HG02642 (cell line): Measurements from ENCODE around the gene MYO7A.

Experiments used
- ATAC-seq: cut with Tn5 transposase; IDR thresholded peaks from one replicate; pipeline ENCODE4 v1.9.1; 2021; ENCODE audit warnings: mild to moderate bottlenecking; ENCODE audit not compliant: unreplicated experiment, poor library complexity

Gene MYO7A

DNA sequence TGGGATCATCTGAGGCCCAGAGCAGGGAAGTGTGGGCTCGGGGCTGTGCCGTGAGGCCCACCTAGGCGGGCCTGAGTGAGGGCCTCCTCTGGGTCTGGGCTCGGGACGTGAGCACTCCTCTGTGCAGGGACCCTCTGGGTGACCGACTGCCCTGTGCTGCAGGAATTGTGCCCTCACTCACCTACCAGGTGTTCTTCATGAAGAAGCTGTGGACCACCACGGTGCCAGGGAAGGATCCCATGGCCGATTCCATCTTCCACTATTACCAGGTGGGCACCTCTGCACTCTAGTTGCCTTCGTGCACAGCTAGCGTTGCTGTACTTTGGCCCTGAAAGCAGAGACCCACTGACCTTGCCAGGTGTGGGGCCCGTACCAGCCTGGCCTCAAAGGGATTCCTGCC is 80.5 kb downstream of the MYO7A start:
- ATAC-seq, result no peak

DNA sequence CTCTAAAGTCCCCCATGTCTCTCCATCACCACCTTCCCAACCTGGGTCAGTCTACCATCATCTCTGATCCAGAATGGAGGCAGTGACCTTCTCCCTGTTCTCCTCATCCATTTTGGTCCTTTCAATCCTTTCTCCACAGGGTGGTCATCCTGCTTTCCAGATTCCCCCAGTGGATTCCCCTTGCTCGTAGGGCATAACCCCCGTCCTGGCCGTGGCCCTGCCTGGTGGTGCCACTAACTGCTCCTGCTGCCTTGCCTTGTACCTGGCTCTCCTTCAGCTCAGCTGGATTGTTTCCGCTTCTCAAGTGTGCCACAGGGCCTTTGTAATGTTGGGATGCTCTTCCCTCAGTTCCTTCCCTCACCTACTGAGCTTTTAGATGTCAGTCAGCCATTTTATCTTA is 81.6 kb downstream of the MYO7A start:
- no peak for ATAC-seq

DNA sequence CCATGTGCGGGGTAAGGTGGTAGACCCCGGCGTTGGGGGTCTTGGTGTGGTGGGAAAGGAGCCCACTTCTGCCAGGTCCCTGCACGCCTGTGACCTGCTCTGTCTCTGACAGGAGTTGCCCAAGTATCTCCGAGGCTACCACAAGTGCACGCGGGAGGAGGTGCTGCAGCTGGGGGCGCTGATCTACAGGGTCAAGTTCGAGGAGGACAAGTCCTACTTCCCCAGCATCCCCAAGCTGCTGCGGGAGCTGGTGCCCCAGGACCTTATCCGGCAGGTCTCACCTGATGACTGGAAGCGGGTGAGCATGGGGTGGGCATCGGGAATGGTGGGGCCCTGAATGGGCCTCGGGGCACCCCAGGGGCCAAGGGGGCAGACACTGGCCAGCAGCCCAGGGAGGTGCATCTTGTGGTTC is 83.0 kb downstream of the MYO7A start:
- ATAC-seq, result no peak

DNA sequence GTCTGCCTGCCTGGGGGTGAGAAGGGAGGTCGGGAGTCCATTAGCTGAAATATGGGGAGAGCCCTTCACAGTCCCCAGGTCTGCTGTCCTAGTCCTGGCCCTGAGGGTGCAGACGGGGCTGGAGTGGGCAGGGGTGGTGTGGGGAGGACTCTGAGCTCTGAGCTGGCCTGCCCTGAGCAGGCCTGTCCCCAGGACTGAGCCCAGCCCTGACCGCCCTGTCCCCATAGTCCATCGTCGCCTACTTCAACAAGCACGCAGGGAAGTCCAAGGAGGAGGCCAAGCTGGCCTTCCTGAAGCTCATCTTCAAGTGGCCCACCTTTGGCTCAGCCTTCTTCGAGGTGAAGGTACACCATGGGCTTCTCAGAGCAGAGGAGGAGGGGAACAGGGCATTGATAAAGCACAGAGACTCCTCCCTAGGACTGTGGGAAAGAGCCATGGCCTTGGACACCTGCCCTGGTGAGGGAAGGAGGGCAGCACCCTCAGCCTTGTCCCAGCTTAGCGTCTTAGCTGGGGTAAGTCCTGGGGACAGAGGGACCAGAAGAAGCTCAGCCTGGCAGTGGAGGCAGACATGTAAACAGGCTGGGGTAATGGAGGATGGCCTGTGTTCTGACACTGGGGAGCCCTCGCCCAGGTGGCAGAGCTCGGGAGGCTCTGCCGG is 83.7 kb downstream of the MYO7A start:
- no peak for ATAC-seq

DNA sequence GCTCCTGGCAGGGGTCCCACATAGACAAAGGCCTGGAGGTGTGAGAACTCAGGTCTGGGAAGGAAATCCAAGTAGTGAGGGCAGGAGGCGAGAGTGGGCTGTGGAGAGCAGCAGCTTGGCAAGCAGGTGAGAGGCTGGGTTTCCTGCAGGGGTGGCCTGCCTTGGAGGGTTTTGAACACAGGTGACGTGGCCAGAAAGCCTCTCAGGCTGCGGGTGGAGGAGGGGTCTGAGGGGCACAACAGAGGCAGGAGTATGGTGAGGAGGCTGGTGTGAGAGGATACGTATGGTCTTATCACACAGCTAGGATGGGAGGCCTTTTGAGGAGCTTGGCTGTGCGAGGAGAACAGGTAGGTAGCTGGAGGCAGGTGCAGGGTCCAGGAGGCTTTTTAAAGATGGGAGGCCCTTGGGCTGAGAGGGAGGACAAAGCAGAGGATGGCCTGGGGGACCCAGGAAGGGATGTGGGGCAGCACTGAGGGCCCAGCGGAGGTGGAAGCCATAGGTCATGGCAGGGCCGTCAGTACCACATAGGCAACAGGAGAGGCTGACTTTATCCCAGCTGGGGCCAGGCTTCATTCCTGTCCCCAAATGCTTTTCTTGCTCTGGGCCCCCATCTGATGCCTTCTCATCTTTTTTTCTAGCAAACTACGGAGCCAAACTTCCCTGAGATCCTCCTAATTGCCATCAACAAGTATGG is 84.4 kb downstream of the MYO7A start:
- no peak for ATAC-seq

DNA sequence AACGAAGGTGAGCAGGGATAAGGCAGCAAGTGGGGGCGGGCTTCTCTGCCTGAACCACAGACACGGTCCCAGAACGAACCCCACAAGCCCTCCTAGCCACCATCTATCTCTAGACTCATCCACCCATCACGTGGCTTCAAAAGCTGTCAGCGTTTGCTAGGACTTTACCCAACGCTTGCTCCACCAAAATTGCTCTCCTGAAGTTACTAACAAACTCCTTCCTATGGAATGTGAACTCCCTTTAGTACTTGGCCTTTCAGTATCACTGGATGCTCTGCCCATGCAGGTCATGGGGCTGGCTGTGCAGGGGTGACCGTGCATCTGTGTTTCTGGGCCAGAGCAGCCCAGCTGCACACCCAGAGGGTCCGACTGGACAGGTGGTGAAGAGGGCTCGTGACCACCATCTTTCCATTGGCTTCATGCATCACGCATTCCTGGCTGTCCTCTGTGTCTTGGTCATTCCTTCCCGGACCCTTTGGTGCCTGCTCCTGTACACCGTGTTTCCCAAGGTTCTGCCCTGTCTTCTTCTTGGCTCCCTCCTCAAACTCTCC is 85.1 kb downstream of the MYO7A start:
- no peak for ATAC-seq

DNA sequence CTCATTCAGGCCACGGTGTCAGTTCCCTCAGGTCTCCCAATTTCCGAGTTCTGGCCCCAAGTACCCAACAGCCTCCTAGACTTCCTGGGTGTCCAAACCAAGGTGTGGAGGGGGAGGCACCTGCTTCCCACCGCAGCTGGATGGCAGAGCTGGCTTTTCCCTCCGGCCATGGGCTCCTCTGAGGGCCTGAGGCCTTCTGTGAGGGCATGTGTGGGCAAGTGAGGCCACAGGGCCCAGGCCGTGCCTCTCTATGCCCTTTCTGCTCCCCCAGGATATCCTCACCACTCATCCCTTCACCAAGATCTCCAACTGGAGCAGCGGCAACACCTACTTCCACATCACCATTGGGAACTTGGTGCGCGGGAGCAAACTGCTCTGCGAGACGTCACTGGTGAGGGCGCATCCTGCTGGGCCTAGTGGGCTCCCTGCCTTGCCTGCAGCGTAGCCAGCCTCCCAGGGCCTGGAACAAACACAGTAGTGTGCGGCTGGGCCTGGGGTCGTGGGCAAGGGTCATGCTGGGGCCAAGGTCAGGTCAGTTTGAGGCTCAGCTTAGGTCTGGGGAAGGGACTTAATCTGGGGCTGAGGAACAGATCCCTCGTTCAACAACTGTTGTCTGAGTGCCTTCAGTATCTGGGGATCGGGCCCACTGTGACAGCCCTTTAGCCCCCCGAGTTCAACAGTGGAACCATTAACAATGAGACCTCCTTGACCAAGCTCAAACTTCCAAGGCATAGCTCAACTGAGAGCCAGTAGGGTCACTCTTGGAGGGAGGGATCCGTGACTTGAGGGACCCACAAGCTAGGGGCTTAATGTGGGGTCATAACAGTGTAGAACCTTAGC is 85.8 kb downstream of the MYO7A start:
- ATAC-seq, result no peak

DNA sequence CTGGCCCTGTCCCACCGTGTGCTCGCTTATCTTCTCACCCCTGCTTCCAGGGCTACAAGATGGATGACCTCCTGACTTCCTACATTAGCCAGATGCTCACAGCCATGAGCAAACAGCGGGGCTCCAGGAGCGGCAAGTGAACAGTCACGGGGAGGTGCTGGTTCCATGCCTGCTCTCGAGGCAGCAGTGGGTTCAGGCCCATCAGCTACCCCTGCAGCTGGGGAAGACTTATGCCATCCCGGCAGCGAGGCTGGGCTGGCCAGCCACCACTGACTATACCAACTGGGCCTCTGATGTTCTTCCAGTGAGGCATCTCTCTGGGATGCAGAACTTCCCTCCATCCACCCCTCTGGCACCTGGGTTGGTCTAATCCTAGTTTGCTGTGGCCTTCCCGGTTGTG is 86.5 kb downstream of the MYO7A start:
- ATAC-seq, result no peak

DNA sequence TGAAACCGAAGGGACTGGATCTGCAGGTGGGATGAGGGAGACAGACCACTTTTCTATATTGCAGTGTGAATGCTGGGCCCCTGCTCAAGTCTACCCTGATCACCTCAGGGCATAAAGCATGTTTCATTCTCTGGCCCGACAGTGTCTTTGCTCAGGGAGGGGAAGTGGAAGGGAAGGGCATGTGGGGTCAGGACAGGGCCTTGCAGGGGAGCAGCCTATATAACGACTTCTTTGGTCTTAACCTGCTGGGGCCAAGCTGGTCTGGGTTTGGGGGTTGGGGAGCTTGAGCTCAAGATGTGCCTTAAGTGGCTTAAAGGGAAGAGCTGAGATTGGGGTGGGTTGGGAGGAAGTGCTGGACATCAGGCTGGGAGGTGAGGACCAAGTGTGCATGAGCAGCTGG is 87.1 kb downstream of the MYO7A start:
- ATAC-seq, result no peak

DNA sequence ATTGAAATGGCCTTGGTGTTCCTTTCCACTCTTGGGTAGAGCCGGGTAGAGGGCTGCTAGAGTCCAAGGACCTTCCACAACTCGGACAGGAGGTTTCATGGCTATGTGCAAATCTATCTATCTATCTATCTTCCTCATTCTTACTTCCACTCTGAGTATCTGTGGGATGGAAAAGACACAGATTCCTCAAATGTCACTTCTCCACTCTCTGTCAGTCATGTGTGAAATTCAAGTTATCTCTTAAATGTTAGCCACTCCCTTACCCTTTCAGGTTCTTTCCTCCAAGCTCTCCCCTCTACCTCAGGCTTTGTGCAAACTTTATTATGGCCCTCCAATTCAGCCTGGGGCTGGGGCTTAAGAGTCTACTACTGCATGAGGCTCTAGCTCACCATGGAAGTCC is 89.1 kb downstream of the MYO7A start:
- no peak for ATAC-seq

DNA sequence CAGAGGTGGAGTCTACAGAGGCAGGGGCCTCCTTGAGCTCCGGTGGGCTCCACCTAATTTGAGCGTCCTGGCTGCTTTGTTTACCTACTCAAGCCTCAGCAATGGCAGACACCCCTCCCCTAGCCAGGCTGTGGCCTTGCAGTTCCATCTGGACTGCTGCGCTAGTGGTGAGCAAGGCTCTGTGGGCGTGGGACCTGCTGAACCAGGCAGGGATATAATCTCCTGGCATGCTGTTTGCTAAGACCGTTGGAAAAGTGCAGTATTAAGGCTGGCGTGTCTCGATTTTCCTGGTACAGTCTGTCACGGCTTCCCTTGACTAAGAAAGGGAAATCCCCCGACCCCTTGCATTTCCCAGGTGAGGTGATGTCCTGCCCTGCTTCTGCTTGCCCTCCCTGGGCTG is 95.8 kb downstream of the MYO7A start:
- ATAC-seq, result no peak

DNA sequence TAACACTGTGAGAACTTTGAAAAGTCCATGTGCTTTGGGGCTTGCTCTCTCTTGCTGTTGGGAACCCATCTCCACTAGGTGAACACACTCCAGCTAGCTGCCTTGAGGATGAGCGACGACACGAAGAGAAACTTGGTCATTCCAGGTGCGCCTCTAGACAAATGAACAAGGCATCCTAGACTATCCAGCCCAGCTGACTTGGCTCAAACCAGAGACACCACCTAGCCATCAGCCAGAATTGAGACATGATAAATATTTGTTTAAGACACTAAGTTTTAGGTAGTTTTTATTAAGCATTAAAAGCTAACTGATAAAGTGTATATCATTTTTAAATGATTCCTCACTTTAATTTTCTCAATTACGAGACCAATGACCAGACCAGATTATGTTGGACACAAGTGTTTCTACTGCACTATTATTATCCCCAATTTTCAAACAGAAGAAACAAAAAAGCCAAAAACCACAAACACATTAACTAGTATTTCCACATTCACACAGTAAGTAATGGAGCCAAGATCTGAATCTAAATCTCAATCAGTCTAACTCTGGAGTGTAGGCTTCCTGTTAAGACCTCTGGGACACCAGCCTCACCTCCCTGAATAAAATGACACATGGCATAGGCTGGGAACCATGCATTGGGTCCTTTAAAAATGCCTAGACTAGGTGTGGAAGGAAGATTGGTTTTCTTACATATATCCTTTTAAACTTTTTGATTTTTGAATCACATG is 103.0 kb downstream of the MYO7A start:
- no peak for ATAC-seq

DNA sequence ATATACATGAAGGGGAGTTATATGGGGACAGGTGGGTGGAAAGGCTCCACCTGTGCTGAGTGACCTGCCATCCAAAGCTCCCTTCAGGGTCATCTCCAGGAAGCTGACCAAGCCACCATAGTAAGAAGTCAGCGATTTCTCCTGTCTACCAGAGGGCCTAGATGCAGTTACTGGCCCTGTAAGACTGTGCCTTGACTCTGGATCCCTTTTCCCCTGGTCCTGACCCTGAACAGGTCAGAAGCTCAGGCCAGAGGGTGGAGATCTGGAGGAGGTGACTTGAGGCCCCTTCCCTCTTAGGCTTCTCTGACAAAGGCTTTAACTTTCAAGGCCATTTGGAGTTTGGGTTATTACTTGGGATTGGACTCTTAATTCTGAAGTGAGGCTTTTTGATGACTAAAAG is 103.8 kb downstream of the MYO7A start:
- no peak for ATAC-seq

DNA sequence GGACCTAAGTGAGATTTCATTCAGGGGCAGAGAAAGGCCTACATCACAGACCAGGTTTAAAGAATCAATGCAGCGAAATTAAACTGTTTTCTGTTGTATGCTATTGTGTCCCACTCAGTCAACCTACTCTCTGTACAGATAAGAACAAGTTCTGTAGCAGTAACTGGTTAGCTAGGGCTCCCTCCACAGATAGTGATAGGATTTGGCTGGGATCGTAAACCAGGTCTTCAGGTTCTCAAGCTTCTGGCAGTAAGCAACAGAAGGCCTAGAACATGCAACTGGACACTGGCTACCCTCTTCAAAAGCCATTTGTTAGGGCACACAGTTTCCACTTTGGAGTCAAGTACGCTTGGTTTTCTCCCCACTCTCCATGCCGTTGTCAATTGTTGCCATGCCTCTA is 104.2 kb downstream of the MYO7A start:
- ATAC-seq, result no peak

DNA sequence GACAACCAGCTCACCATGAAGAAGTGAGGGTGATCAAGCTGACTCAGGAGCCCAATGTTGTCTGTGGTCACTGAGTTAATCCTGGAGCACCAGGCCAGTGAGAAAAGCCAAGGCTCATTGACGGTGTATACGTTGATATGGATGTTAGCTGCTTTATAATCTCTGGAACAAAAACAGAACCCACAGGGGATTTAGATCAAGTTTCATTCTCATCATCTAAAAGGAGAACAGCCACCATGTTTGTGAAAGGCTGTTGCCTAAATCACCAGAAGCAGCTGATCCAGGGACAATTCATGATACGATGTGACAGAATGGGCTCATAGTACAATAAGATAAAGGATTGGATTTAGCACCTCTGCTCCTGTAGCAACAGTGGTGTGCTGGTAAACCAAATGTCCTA is 105.0 kb downstream of the MYO7A start:
- no peak for ATAC-seq

DNA sequence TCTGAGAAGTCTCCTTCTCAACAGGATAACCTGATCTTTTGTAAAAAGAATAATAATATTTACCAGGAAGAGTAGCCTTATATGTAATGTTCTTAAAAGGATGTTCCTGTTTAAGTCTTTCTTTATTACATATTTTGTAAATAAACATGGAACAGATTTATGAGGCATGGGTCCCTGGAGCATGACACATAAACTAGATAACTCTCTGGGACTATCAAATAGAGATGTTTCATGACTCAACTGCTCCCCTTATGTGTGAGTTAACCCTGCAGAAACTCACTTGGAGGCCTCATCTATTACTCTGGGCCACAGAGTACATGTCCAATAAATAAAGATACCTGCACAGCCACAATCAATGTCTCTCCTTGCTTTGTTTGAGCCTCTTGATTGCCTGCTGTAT is 108.9 kb downstream of the MYO7A start:
- ATAC-seq, result no peak

DNA sequence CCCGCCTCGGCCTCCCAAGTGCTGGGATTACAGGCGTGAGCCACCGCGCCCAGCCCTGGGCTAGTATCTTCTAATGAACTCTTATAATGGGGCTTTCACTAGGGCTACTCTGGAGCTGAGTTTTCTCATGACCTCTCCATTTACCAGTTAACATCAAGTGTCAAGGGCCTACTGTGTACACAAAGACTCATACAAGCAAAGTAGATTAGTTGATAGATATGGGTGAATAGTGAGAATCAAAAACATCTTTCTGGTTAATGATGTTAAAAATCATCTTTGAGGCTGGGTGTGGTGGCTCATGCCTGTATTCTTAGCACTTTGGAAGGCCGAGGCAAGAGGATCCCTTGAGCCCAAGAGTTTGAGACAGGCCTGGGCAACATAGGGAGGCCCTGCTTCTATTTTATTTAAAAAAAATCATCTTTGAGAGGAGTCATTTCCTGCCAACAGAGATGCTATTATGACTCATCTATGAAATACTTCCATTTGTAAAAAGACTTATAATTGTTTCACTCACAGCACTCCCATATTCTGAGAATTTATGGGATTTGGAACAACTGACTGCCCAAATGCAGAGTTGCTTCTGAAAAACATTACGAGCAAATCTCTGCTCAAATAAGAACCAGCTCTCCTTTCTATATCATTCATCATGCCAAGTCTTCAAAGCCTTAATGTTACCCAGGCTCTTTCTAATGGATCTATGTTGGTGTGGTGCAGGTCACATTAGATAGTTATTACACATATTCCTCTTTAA is 116.4 kb downstream of the MYO7A start:
- ATAC-seq, result no peak

DNA sequence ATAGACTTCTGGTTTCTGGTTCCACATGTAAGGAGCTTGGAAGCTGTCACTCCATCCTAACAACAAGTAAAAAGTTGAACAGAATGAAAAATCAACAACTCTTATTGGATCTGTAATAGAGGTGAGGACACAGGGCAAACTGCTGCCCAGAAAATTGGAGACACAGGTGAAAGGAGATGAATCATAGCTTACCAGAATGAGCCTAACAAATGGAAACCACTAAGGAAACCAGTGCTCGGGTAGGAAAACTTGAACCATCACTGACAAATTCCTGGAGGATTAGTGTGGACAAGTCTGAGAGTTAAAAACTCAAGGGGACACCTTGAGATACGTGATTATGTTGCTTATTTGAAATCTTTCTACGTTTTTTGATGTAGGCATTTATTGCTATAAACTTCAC is 121.4 kb downstream of the MYO7A start:
- ATAC-seq, result no peak

DNA sequence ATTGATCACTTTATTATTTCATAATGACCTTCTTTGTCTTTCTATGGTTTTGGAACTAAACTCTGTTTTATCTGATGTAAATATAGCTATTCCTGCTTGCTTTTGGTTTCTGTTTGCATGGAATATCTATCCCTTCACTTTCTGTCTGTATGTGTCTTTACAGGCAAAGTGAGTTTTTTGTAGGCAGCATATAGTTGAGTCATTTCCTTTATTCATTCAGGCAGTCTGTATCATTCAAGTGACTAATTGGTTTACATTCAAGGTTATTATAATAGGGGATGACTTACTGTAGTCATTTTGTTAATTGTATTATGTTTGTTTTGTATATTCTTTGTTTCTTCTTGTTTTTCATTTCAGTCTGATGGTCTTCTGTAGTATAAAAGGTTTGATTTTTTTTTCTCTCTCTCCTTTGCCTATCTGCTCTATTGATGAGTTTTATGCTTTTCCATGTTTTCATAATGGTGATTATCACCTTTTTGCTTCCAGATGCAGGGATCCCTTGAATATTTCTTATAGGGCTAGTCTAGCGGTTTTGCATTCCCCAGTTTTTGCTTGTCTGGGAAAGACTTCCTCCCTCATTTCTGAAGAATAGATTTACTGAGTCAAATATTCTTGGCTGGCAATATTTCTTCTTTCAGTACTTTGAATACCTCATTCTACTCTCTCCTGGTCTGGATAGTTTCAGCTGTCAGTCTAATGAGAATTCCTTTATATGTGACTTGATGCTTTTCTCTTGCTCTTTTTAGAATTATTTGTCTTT is 123.0 kb downstream of the MYO7A start:
- ATAC-seq, result no peak
